Gastrocnemius medialis (tissue), 4 donors: ENCODE data around the gene CTTNBP2NL. TPM values are rescaled to one million over a fixed set of nuclear protein-coding genes. Genes with fewer than 3 reads are reported as not detected.

Source experiments
- ATAC-seq, 2 donors: fragments of 150-250 bp; one replicate each; pipeline ENCODE4 v1.9.1; 2016
- DNase-seq, 2 donors: peaks; one replicate each; pipeline ENCODE4 v3.0.0-alpha.2; 2019
- H3K27ac ChIP-seq, 4 donors: fragments of 200-600 bp; sonication (generic); 1 replicate in 1 of 4; 2 replicates in 3 of 4; pipeline ENCODE4 v1.5.1; 2016 to 2018; ENCODE audit warnings: mild to moderate bottlenecking in 2 of 4, moderate library complexity in 1 of 4
- H3K27me3 ChIP-seq, 3 donors: fragments of 200-600 bp; sonication (generic) in 2 of 3; 1 replicate in 1 of 3; 2 replicates in 2 of 3; pipeline versions ENCODE4 v1.5.1 to v1.6.0; 2016 to 2019; ENCODE audit warnings: mild to moderate bottlenecking in 1 of 3, moderate library complexity in 1 of 3
- H3K36me3 ChIP-seq, 2 donors: fragments of 200-600 bp; sonication (generic) in 1 of 2; one replicate each; pipeline ENCODE4 v1.5.1; 2017 to 2018
- H3K4me1 ChIP-seq, 2 donors: fragments of 200-600 bp; sonication (generic) in 1 of 2; one replicate each; pipeline ENCODE4 v1.5.1; 2016 to 2017; ENCODE audit warnings: mild to moderate bottlenecking in 2 of 2
- H3K4me3 ChIP-seq, 4 donors: fragments of 200-600 bp; sonication (generic) in 3 of 4; 1 replicate in 1 of 4; 2 replicates in 3 of 4; pipeline ENCODE4 v1.5.1; 2016 to 2019; ENCODE audit warnings: mild to moderate bottlenecking in 2 of 4
- H3K9me3 ChIP-seq, 3 donors: fragments of 200-600 bp; sonication (generic) in 2 of 3; 1 replicate in 1 of 3; 2 replicates in 2 of 3; pipeline ENCODE4 v1.5.1; 2016 to 2019
- POLR2A ChIP-seq, 2 donors: fragments of 450-650 bp; IDR thresholded peaks; one replicate each; pipeline ENCODE4 v1.6.1; 2017; ENCODE audit warnings: antibody characterized with exemption in 2 of 2, mild to moderate bottlenecking in 2 of 2, moderate library complexity in 2 of 2
- in situ Hi-C, 4 donors: fragments of 200-750 bp; cut with MboI; loops; one replicate each; pipeline versions ENCODE4 v1.15.0 to v1.8.0; 2017; ENCODE audit warnings: low sequenced_read_pairs in 4 of 4
- intact Hi-C: fragments of 100-400 bp; cut with DNase I; formaldehyde crosslinking; loops from one replicate; pipeline ENCODE4 v1.15.1; 2023; ENCODE audit warnings: low total_unique reads
- total RNA-seq, 4 donors: library from RNA; depleted of rRNA; stranded (reverse); fragments of >200 nt; gene quantifications; one replicate each; pipeline versions ENCODE4 v1.1.0 to v1.2.3, GENCODE V29; 2016
- TF ChIP-seq, protein P1 (sequence below), 5 experiments: fragments of 450-650 bp in 3 of 5; fragments of 200-600 bp in 2 of 5; sonication (generic) in 2 of 5; IDR thresholded peaks in 4 of 5; conservative IDR thresholded peaks in 1 of 5; 1 replicate in 4 of 5; 2 replicates in 1 of 5; pipeline ENCODE4 v1.5.1; 2016 to 2019; ENCODE audit warnings: antibody characterized with exemption in 5 of 5, mild to moderate bottlenecking in 3 of 5, moderate library complexity in 3 of 5

Gene CTTNBP2NL
- total RNA-seq, 4 donors from 2014 or later, result 2.6 to 7.2 (median 3.9) TPM

DNA sequence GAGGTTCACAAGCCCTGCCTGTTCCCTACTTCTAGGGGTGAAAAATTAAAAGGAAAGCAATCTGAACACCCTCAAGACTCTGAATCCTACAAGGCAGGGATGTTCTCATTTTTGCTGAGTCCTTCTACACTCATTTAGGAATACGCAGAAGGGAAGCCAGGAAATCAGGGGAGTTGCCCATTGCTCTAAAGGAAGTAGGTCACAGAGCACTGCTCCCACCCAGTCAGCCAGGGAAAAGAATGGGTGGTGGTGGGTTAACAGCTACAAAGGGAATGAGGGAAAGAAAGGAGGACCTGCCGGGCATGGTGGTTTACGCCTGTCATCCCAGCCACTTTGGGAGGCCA, 2.4 kb upstream of the CTTNBP2NL start:
- Histone ChIP-seq H3K27ac (peak overlapping the region; percentile 67 to 91 (median 83)), H3K4me1 (peaks cover 25 to 33% of the 10 kb centered on the region in 2 donors), H3K27me3 (no peaks in the 10 kb centered on the region), H3K36me3 (no peaks in the 10 kb centered on the region), H3K4me3 (peak overlapping the region in 2 of 4 donors; percentile 15 to 17), H3K9me3 (no peaks in the 10 kb centered on the region)
- DNase-seq (peak in 1 of 2 donors; percentile 25), ATAC-seq (no peak)
- intact Hi-C loops, result no loop called here
- no peak for TF ChIP-seq POLR2A (IDR thresholded peaks at IDR 0.05)
- TF ChIP-seq, protein P1, sequence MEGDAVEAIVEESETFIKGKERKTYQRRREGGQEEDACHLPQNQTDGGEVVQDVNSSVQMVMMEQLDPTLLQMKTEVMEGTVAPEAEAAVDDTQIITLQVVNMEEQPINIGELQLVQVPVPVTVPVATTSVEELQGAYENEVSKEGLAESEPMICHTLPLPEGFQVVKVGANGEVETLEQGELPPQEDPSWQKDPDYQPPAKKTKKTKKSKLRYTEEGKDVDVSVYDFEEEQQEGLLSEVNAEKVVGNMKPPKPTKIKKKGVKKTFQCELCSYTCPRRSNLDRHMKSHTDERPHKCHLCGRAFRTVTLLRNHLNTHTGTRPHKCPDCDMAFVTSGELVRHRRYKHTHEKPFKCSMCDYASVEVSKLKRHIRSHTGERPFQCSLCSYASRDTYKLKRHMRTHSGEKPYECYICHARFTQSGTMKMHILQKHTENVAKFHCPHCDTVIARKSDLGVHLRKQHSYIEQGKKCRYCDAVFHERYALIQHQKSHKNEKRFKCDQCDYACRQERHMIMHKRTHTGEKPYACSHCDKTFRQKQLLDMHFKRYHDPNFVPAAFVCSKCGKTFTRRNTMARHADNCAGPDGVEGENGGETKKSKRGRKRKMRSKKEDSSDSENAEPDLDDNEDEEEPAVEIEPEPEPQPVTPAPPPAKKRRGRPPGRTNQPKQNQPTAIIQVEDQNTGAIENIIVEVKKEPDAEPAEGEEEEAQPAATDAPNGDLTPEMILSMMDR (IDR thresholded peaks at IDR 0.05 in 4 of 5, conservative IDR thresholded peaks at IDR 0.05 in 1 of 5), result no peak
- in situ Hi-C loops, result loop anchor here (5.0 to 25.0 kb wide), 6 partner anchors 69 to 319 kb away; partner anchors contain the start of genes RHOC (in 4 of the 4), PPM1J (in 2 of the 4), CAPZA1 (in 1 of the 4) and ST7L (in 1 of the 4)

DNA sequence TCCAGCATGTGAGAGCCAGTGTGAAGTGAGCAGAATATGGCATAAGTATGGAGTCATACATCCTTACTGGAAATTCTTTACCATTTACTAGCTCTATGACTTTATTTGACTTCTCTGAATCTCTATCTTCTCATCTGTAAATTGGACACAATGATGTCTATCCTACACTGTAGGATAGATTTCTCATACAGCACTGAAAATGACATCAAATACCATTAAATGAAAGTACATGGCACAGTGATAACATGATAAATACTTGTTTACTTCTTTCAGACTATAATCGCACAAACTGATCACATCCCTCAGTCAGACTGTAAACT, 1.3 kb upstream of the CTTNBP2NL start:
- peak overlapping the region in 1 of 4 donors; percentile 28 for H3K4me3 ChIP-seq
- TF ChIP-seq, protein P1 (IDR thresholded peaks at IDR 0.05 in 4 of 5, conservative IDR thresholded peaks at IDR 0.05 in 1 of 5), result no peak
- no peak for TF ChIP-seq POLR2A (IDR thresholded peaks at IDR 0.05)
- peak overlapping the region; percentile 67 to 91 (median 83) for H3K27ac ChIP-seq
- intact Hi-C loops, result loop anchor here (5.0 kb wide), 1 partner anchor 413 kb away; no protein-coding TSS in a partner anchor
- DNase-seq (no peak), ATAC-seq (no peak)
- H3K4me1 ChIP-seq, result peaks cover 25 to 33% of the 10 kb centered on the region in 2 donors
- H3K27me3 ChIP-seq, result no peaks in the 10 kb centered on the region
- H3K9me3 ChIP-seq, result no peaks in the 10 kb centered on the region
- no peaks in the 10 kb centered on the region for H3K36me3 ChIP-seq
- in situ Hi-C loops, result loop anchor here (5.0 to 25.0 kb wide), 6 partner anchors 68 to 318 kb away; partner anchors contain the start of genes RHOC (in 4 of the 4), PPM1J (in 2 of the 4), CAPZA1 (in 1 of the 4) and ST7L (in 1 of the 4)

DNA sequence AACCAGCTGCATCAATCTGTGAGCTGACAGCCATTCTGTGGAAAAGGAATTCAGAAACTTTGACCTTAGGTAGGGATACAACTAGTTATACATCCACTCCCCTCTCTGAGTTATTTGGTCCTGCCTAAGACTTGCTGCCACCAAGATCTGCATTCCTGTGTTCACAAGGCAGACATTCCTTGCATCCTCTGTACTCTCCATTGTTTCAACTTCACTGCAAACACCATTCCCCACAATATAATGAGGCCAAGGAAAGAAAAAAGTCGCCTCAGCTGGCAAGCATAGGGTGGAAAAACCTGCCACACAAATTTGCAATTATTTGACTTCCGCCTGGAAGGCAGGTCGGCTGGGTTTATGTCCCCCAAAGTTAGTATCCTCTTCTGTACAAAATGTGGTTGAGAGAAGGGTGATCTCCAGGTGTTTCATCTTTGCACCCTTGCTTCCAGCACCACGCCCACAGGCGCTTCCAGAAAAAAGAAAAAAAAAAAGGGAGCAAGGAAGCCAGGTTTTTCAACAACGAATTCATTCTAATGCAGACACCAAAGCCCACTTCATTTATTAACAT, 676 bp upstream of the CTTNBP2NL start:
- intact Hi-C loops (loop anchor here (5.0 kb wide), 1 partner anchor 412 kb away; no protein-coding TSS in a partner anchor), in situ Hi-C loops (loop anchor here (10.0 to 25.0 kb wide), 3 partner anchors 219 to 317 kb away; partner anchors contain the start of genes RHOC (in 3 of the 4), PPM1J (in 2 of the 4), CAPZA1 (in 1 of the 4) and ST7L (in 1 of the 4))
- Histone ChIP-seq H3K27ac (peak overlapping the region; percentile 67 to 91 (median 83)), H3K9me3 (no peaks in the 10 kb centered on the region), H3K4me3 (peak overlapping the region; percentile 84 to 97 (median 90)), H3K4me1 (peaks cover 25 to 33% of the 10 kb centered on the region in 2 donors), H3K36me3 (no peaks in the 10 kb centered on the region), H3K27me3 (no peaks in the 10 kb centered on the region)
- DNase-seq (no peak), ATAC-seq (no peak)
- no peak for TF ChIP-seq POLR2A (IDR thresholded peaks at IDR 0.05)
- TF ChIP-seq, protein P1 (IDR thresholded peaks at IDR 0.05 in 4 of 5, conservative IDR thresholded peaks at IDR 0.05 in 1 of 5), result no peak

- no peak for DNase-seq
- H3K27me3 ChIP-seq, result no peaks in the 10 kb centered on the region
- H3K4me1 ChIP-seq, result peaks cover 18 to 30% of the 10 kb centered on the region in 2 donors
- peak overlapping the region; percentile 67 to 91 (median 83) for H3K27ac ChIP-seq
- H3K4me3 ChIP-seq, result peak overlapping the region; percentile 84 to 97 (median 90)
- TF ChIP-seq, protein P1 (IDR thresholded peaks at IDR 0.05 in 4 of 5, conservative IDR thresholded peaks at IDR 0.05 in 1 of 5), result no peak
- TF ChIP-seq POLR2A (IDR thresholded peaks at IDR 0.05), result no peak
- intact Hi-C loops (loop anchor here (5.0 kb wide), 1 partner anchor 410 kb away; no protein-coding TSS in a partner anchor), in situ Hi-C loops (loop anchor here (10.0 to 25.0 kb wide), 3 partner anchors 218 to 315 kb away; partner anchors contain the start of genes RHOC (in 3 of the 4), PPM1J (in 2 of the 4), CAPZA1 (in 1 of the 4) and ST7L (in 1 of the 4))
- H3K9me3 ChIP-seq, result no peaks in the 10 kb centered on the region
- peak in 1 of 2 donors; percentile 1 for ATAC-seq
- no peaks in the 10 kb centered on the region for H3K36me3 ChIP-seq
These were observed 848 bp downstream of the CTTNBP2NL start for GRCh38 chr1:112396653-112397471.
